Natural killer cell treated with Interleukin-12 subunit alpha and Interleukin-12 subunit beta and Interleukin-15 and Interleukin-18, amount 100 ng/mL, for 72 hours (primary cell): Measurements from ENCODE around the gene ROBO1. TPM values are rescaled to one million over a fixed set of nuclear protein-coding genes. Genes with fewer than 3 reads are reported as not detected.

Experiments
- ATAC-seq, 2 donors: fragments of 150-1000 bp; cut with Tn5 transposase in 1 of 2; sonication (Bioruptor Pico), chemical (Tn5 transposase) in 1 of 2; 2 replicates each; pipeline ENCODE4 v1.10.0; 2021
- DNase-seq: peaks from one replicate; pipeline ENCODE4 v3.0.0; 2022; ENCODE audit warnings: low spot score
- H3K27ac Mint-ChIP-seq, 2 donors: 1 replicate in 1 of 2; 2 replicates in 1 of 2; pipeline ENCODE4 v1.8.0; 2022; ENCODE audit warnings: mixed read lengths in 2 of 2, mild to moderate bottlenecking in 1 of 2, moderate library complexity in 1 of 2
- H3K27me3 Mint-ChIP-seq, 2 donors: 1 replicate in 1 of 2; 2 replicates in 1 of 2; pipeline ENCODE4 v1.8.0; 2022; ENCODE audit warnings: mixed read lengths in 2 of 2
- H3K36me3 Mint-ChIP-seq: one replicate; pipeline ENCODE4 v1.8.0; 2022; ENCODE audit warnings: mixed read lengths
- H3K4me1 Mint-ChIP-seq, 2 donors: 1 replicate in 1 of 2; 2 replicates in 1 of 2; pipeline ENCODE4 v1.8.0; 2022; ENCODE audit warnings: low read depth in 2 of 2, mixed read lengths in 2 of 2, mild to moderate bottlenecking in 1 of 2
- H3K4me3 Mint-ChIP-seq: one replicate; pipeline ENCODE4 v1.8.0; 2022; ENCODE audit warnings: mixed read lengths
- H3K9me3 Mint-ChIP-seq: 2 replicates; pipeline ENCODE4 v1.8.0; 2022; ENCODE audit warnings: mixed read lengths
- total RNA-seq, 2 donors: library from RNA; stranded (reverse); gene quantifications; one replicate each; pipeline ENCODE4 v1.2.3, GENCODE V29; 2022

The ROBO1 gene
- total RNA-seq, 2 donors from 2014 or later, result 0.05 TPM; not detected in 1

DNA sequence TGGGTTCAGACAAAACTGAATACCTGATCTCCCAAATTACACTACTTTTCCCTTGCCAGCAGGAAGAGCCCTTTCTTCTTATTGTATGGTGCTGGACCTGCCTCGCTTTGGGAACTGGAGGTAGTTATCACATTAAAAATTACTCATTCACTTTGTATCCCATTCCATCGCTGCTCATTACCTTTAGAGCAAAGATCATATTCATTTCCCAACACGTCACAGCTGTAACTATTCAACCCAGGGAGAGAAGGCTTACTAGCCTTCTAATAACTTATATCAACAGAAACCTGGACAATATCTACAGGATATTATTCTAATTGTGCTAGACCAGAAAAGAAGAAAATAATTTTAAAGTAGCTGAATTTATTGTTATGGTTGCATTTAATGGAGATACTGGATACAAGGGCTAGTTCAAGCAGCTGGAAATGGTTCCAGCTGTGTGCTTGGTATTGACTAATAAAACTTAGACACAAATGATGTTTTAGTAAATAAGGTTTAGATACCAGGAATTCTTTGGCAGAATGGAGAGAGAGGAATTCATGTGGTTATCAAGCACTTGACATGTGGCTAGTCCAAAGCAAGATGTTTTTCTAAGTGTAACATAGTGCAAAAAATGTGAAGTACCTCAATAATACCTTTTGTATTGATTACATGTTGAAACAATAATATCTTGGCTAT, 656.3 kb downstream of the ROBO1 start:
- Mint-ChIP-seq H3K4me3 (no peak overlapping the region), H3K27ac (no peak overlapping the region), H3K27me3 (no peaks in the 10 kb centered on the region), H3K9me3 (peaks cover 8% of the 10 kb centered on the region), H3K4me1 (no peaks in the 10 kb centered on the region), H3K36me3 (peaks cover 9% of the 10 kb centered on the region)
- DNase-seq (no peak), ATAC-seq (no peak)

DNA sequence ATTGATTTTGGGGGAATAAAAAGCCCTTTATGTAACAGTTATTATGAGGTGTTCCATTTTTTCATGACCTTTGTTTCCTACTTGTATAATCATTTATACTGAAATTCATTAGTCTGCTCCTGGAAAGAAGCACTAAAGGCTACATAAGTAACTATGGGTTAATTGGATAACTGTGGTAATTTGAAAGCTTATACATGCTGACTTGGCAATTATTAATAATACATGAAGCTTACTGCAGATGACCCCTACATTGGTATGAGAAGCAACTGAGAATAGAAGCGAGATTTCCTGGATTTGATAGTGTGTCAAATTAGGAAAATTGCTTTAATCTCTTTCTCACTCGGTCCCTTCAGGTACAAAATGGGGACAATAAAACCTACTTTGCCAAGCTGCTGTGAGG, 658.0 kb downstream of the ROBO1 start:
- H3K27ac Mint-ChIP-seq, result no peak overlapping the region
- no peak for DNase-seq
- H3K27me3 Mint-ChIP-seq, result no peaks in the 10 kb centered on the region
- H3K36me3 Mint-ChIP-seq, result peaks cover 5% of the 10 kb centered on the region
- peaks cover 3% of the 10 kb centered on the region for H3K9me3 Mint-ChIP-seq
- ATAC-seq, result no peak
- H3K4me1 Mint-ChIP-seq, result no peaks in the 10 kb centered on the region
- H3K4me3 Mint-ChIP-seq, result no peak overlapping the region

DNA sequence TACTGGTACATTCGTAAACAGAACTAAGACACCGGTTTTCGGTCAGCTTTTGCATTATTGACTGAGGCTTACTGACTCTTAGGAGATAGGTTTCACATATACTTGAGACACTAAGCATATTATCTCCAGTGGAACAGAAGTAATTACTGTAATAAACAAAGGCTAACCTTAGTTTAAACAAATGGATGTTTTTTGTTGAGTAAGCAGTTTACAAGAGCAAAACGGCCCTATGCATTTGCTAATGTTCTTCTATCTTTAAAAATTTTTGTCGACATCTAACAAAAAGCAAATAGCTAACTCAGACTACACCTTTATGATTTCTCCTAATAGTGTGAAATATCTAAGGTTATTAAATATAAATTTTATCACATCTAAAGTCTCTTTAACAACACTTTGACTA, 664.5 kb downstream of the ROBO1 start:
- DNase-seq (no peak), ATAC-seq (no peak)
- Mint-ChIP-seq H3K4me3 (no peak overlapping the region), H3K27me3 (no peaks in the 10 kb centered on the region), H3K27ac (no peak overlapping the region), H3K36me3 (peaks cover 4% of the 10 kb centered on the region), H3K9me3 (peaks cover 8% of the 10 kb centered on the region), H3K4me1 (no peaks in the 10 kb centered on the region)

DNA sequence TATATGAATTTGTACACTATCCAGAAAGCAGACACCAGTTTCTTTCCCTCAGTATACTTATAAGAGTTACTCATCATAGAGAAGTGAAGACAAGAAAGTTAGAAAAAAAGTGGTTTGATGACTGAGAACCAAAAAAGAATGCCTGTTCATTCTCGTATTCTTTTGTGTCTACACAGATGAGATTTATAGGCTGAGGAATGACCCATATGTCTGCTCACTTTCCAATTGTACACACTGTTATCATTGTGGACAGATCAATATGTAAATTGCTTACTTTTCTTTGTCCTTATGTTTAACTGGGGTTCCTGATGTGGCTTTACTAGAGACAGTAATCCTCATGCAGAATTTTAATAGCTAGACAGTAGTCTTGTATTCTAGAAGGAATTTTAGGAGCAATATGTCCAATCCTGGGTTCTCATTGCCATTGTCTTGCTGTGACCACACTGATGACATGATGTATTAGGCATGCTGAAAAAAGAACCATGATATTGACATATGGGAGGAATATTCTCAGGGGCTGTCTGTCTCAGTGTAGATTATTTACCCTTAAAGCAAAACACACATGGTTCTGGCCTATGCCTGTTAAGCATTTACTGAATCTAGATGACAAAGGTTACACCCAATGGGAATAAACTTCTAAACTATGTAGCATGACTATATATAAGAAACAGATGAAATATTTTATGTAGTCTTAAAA, 669.7 kb downstream of the ROBO1 start:
- no peaks in the 10 kb centered on the region for H3K4me1 Mint-ChIP-seq
- no peak for ATAC-seq

DNA sequence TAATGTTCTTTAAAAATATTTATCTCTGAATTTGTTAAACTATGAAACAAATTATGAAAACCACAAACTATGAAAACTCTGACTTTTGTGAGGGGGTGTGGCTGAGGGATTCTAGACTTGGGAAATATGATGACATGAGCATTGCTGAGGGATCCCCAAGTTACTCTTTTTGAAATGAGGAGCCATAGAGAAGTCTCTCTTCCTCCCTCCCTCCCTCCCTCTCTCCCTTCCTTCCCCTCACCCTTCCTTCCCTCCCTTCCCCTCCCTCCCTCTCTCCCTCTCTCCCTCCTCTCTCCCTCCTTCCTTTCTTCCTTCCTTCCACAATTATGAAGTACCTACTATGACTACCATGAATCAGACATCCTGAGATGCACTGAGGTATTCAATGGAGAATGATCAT, 673.1 kb downstream of the ROBO1 start:
- DNase-seq, result no peak
- Mint-ChIP-seq H3K4me3 (no peak overlapping the region), H3K27me3 (no peaks in the 10 kb centered on the region), H3K4me1 (no peaks in the 10 kb centered on the region), H3K36me3 (peaks cover 9% of the 10 kb centered on the region), H3K27ac (no peak overlapping the region), H3K9me3 (peaks cover 19% of the 10 kb centered on the region)
- ATAC-seq, result no peak

More for the DNA sequence above, 669.7 kb downstream of the ROBO1 start:
- H3K27ac Mint-ChIP-seq, result no peak overlapping the region
- H3K9me3 Mint-ChIP-seq, result peaks cover 16% of the 10 kb centered on the region
- H3K36me3 Mint-ChIP-seq, result peaks cover 4% of the 10 kb centered on the region
- H3K27me3 Mint-ChIP-seq, result no peaks in the 10 kb centered on the region
- no peak for DNase-seq
- no peak overlapping the region for H3K4me3 Mint-ChIP-seq

DNA sequence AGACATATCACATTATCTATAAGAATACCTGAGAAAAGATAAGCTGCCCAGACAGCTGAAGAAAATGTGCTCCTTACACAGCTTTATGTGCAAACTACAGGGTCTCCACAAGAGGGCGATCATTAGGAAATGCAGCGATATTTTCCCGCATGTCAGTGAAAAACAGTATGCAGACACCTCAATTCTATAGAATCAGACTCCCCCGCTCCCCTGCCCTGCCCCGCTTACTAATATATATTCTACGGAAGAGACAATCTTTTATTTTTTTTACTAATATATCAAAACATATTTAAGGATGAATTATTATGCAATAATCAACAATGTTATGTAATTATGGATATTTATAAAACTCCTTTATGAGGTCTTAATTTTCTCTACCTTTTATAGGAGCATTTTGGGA, 681.3 kb downstream of the ROBO1 start:
- peaks cover 6% of the 10 kb centered on the region for H3K36me3 Mint-ChIP-seq
- H3K4me1 Mint-ChIP-seq, result no peaks in the 10 kb centered on the region
- H3K4me3 Mint-ChIP-seq, result no peak overlapping the region
- DNase-seq (no peak), ATAC-seq (no peak)
- no peaks in the 10 kb centered on the region for H3K27me3 Mint-ChIP-seq
- peaks cover 6% of the 10 kb centered on the region for H3K9me3 Mint-ChIP-seq
- no peak overlapping the region for H3K27ac Mint-ChIP-seq

DNA sequence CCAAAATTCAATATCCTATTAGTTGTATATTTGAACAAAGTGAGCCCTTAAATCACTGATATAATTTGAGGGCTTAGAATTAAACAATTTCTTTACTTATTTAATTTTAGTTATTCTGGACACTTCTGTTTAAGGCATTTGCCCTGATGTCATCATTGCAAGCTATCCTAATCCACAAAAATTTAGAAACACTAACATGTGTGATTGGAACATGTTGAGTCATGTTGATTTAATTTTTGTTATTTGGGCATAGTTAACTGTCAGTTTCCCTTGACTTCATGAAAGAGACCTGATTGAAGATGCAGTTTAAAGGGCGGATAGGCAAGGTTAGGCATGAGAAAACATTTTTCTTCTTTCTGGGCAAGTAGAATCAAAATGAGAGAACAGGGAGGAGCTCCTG, 682.6 kb downstream of the ROBO1 start:
- H3K9me3 Mint-ChIP-seq, result peaks cover 6% of the 10 kb centered on the region
- H3K36me3 Mint-ChIP-seq, result no peaks in the 10 kb centered on the region
- DNase-seq, result no peak
- no peak overlapping the region for H3K4me3 Mint-ChIP-seq
- H3K27me3 Mint-ChIP-seq, result no peaks in the 10 kb centered on the region
- ATAC-seq, result no peak
- no peaks in the 10 kb centered on the region for H3K4me1 Mint-ChIP-seq
- H3K27ac Mint-ChIP-seq, result no peak overlapping the region

DNA sequence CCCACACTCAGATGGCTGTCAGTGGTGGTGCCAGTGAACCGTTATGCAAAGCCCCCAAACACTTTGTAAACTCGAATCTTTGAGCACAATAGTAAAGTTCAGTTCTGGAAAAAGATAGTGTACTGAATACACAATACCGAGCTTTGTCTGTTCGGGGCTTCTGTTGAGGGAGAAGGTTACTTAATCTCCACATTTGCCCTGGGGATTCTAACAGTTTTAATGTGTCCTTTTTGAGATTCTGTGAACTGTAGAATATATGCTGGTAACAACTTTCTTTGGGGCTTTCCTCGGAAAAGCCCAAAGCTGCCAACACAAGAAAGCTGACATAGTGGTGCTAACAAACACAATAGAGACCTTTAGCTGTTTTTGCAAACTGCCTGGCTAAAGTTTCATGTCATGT, 686.5 kb downstream of the ROBO1 start:
- Mint-ChIP-seq H3K4me1 (no peaks in the 10 kb centered on the region), H3K27ac (no peak overlapping the region), H3K9me3 (peaks cover 6% of the 10 kb centered on the region), H3K36me3 (no peaks in the 10 kb centered on the region), H3K4me3 (no peak overlapping the region), H3K27me3 (no peaks in the 10 kb centered on the region)
- ATAC-seq (no peak), DNase-seq (no peak)

DNA sequence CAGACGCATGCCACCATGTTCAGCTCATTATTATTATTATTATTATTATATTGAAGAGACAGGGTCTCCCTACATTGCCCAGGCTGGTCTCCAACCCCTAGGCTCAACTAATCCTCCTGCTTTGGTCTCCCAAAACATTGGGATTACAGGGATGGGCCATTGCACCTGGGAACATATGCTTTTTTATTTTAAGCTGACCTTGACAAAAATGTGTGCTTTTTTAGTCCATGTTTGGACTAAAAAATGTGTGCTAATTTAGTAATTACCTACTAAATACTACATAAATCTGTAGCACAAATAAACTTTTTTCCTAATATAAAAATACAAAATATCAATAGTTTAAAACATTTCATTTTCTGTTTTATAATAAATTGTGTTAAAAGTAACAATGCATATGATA, 693.2 kb downstream of the ROBO1 start:
- Mint-ChIP-seq H3K36me3 (no peaks in the 10 kb centered on the region), H3K9me3 (peaks cover 3% of the 10 kb centered on the region), H3K4me1 (no peaks in the 10 kb centered on the region), H3K27me3 (no peaks in the 10 kb centered on the region), H3K4me3 (no peak overlapping the region), H3K27ac (no peak overlapping the region)
- DNase-seq, result no peak
- ATAC-seq, result no peak

DNA sequence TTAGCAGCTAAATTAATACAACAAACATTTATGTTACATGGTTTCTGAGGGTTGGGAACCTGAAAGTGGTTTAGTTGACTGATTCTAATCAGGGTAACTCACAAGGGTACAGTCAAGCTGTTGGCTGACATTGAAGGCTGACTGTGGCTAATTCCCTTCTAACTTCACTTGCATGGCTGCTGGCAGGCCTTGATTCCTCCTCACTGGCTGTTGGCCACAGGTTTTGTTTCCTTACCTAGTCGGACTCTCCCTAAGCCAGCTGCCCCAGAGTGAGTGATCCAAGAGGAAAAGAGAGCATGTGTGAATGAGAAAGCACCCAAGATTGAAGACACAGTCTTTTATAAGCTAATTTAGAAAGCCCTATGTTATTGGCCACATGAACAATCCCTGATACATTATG, 700.1 kb downstream of the ROBO1 start:
- no peak overlapping the region for H3K27ac Mint-ChIP-seq
- no peak overlapping the region for H3K4me3 Mint-ChIP-seq
- H3K36me3 Mint-ChIP-seq, result no peaks in the 10 kb centered on the region
- ATAC-seq (no peak), DNase-seq (no peak)
- peaks cover 12% of the 10 kb centered on the region for H3K9me3 Mint-ChIP-seq
- no peaks in the 10 kb centered on the region for H3K4me1 Mint-ChIP-seq
- H3K27me3 Mint-ChIP-seq, result no peaks in the 10 kb centered on the region

DNA sequence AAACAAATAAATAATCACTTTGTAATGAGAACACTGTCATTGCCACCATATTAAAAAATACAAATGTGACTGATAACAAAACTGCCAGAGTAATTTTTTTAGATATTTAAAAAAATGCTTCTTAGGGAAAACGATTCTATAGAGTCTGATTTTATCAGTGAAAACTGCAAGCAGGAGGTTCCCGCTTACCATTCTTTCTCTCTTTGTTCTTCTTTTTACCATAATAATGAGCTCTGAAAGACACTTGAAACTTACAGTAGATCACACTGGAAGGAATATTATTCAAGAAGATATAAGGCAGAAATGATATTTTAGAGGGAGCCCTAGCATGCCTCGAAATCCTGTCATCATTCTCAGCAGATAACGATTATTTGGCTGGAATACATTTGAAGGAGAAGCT, 701.3 kb downstream of the ROBO1 start:
- ATAC-seq (no peak), DNase-seq (no peak)
- H3K27ac Mint-ChIP-seq, result no peak overlapping the region
- H3K9me3 Mint-ChIP-seq, result peaks cover 16% of the 10 kb centered on the region
- no peak overlapping the region for H3K4me3 Mint-ChIP-seq
- H3K27me3 Mint-ChIP-seq, result no peaks in the 10 kb centered on the region
- H3K4me1 Mint-ChIP-seq, result no peaks in the 10 kb centered on the region
- H3K36me3 Mint-ChIP-seq, result no peaks in the 10 kb centered on the region

DNA sequence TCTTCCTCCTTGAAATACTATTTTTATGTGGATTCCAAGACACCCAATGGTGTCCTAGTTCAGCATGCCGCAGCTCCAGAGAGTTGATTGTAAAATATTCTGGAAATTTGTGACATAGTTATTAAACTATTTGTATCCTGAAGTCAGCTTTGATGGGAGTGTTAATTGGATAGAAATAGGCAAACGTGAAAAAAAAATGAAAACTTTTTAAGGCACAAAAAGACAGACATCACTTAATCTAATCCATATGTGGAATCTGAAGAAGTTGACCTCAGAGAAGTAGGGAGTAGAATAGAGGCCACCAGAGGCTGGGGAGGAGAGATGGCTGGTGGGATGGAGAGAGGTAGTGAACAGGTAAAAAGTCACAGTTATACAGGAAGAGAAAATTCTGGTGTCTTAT, 704.2 kb downstream of the ROBO1 start:
- peaks cover 12% of the 10 kb centered on the region for H3K9me3 Mint-ChIP-seq
- H3K27ac Mint-ChIP-seq, result no peak overlapping the region
- no peaks in the 10 kb centered on the region for H3K4me1 Mint-ChIP-seq
- no peak for DNase-seq
- no peak overlapping the region for H3K4me3 Mint-ChIP-seq
- no peaks in the 10 kb centered on the region for H3K27me3 Mint-ChIP-seq
- no peak for ATAC-seq
- peaks cover 4% of the 10 kb centered on the region for H3K36me3 Mint-ChIP-seq

DNA sequence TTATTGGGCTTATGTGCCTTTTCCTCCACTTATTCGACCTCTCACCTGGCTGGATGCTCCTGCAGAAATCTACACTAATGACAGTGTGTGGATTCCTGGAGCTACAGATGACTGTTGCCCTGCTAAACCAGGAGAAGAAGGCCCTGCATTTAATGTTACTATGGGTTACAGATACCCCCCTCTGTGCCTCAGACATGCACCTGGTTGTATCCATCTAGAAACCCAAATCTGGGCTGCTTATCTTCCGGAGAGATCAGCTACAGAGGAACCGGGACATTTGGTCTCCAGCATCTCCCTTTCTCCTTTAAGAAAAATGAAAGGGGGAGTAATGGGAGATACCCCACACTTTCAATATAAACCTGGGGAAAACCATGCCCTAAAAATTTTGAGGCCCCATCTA, 710.0 kb downstream of the ROBO1 start:
- no peak for ATAC-seq
- no peak overlapping the region for H3K27ac Mint-ChIP-seq
- H3K4me3 Mint-ChIP-seq, result no peak overlapping the region
- peaks cover 19% of the 10 kb centered on the region for H3K9me3 Mint-ChIP-seq
- DNase-seq, result no peak
- H3K4me1 Mint-ChIP-seq, result no peaks in the 10 kb centered on the region
- no peaks in the 10 kb centered on the region for H3K27me3 Mint-ChIP-seq
- H3K36me3 Mint-ChIP-seq, result peaks cover 25% of the 10 kb centered on the region

DNA sequence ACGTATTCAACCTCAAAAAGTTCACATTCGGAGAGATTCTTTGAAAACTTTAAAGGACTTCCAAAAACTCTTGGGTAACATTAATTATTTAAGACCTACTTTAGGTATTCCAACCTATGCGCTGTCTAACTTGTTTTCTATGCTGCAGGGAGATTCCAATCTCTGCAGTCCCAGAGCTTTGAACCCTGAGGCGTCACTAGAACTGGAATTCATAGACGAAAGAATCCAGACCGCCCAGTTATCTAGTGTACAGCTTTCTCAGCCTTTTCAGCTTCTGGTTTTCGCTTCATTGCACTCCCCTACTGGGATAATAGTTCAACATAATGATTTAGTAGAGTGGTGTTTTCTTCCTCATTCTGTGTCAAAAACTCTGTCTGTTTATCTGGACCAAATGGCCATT, 711.3 kb downstream of the ROBO1 start:
- Mint-ChIP-seq H3K27me3 (no peaks in the 10 kb centered on the region), H3K4me3 (no peak overlapping the region), H3K27ac (no peak overlapping the region), H3K36me3 (peaks cover 31% of the 10 kb centered on the region), H3K4me1 (no peaks in the 10 kb centered on the region), H3K9me3 (peaks cover 24% of the 10 kb centered on the region)
- DNase-seq, result no peak
- ATAC-seq, result no peak
